ENCODE measurements around the gene CHD3. TPM values are rescaled to one million over a fixed set of nuclear protein-coding genes. Genes with fewer than 3 reads are reported as not detected.

CHD3 gene
- total RNA-seq, 4 donors from 2014 or later: 14.8 to 41.4 (median 31.3) TPM

DNA sequence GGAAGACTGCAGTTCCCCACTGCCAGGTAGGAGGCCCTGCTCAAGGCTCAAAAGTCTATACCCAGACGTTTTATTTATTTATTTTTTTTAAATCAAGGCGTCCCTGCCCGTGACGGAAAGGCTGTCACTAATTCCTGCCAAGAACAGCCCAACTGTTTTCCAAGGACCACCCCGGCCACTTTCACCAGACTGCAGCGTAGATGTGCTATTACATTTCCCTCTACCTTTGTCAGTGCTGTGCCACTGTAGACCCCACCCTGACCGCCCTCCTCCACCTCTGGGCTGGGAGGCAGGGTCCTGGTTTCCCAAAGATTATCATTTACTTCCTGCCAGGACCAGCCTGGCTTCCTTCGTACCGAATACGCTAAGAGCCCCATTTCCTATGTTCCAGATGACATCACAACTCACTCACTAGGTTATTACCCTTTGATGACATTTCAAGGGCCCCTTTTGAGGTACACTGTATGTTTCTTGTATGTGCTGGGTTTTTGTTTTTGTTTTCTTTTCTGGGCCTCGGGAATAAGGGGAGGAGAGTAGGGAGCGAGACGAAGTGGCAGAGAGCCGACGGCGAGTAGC, 33.8 kb downstream of the CHD3 start:
- TF ChIP-seq, protein P1, sequence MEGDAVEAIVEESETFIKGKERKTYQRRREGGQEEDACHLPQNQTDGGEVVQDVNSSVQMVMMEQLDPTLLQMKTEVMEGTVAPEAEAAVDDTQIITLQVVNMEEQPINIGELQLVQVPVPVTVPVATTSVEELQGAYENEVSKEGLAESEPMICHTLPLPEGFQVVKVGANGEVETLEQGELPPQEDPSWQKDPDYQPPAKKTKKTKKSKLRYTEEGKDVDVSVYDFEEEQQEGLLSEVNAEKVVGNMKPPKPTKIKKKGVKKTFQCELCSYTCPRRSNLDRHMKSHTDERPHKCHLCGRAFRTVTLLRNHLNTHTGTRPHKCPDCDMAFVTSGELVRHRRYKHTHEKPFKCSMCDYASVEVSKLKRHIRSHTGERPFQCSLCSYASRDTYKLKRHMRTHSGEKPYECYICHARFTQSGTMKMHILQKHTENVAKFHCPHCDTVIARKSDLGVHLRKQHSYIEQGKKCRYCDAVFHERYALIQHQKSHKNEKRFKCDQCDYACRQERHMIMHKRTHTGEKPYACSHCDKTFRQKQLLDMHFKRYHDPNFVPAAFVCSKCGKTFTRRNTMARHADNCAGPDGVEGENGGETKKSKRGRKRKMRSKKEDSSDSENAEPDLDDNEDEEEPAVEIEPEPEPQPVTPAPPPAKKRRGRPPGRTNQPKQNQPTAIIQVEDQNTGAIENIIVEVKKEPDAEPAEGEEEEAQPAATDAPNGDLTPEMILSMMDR (IDR thresholded peaks at IDR 0.05; ENCODE audit: low read depth): no peak

DNA sequence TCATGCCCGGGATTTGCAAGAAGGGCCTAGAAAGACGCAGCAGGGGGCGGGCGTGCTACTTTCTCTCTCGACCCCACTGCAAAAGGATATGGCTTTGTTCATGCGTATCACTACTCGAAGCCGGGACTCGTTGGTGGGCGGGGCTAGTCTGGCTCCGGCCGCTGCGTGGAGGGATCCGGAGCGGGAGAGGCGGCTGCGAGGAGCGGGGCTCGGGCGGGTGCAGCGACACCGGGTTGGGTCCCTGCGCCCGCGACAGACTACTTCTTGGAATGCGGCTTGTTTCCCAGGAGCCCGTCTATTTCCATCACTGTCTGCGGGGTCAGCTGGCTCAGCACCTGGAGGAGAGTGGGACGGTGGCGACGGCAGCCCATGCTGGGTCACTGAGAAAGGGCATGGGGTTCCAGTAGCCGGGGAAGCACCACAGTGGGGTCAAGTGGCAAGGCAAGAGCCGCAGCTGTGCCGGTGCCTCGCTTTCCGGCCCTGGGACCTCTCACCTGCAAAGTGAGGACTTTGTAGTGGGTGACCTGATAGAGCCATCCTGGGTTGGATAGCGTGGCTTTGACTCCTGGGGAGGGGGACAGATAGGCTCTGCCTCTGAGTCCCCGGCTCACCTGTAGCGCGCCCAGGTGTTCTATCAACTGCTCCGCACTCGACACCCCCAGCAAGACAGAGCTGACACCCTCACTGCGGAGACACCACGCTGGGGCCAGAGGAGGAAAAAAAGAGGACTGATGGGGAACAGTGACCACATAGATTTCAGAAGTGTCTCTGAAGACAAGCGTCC, 34.4 kb downstream of the CHD3 start:
- TF ChIP-seq, protein P1 (IDR thresholded peaks at IDR 0.05; ENCODE audit: low read depth): no peak

DNA sequence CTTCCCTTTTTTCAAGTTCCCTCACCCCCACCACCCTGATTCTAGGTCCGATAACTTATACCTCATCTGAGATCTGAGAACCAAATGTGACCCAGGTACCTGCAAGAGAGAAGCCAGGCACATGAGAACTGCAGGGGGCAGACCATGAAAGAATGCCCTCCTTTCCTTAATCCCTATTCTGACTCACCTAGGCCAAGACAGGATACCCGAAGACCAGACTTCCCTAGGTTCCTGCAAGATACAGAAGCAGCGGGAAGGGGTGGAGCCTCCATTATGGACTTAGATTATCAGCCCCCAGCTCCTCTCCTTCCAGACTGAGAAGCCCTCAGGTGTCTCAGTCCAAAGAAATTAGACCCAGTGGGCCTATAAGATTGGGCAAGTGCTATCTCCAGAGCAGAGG, 39.0 kb downstream of the CHD3 start:
- TF ChIP-seq, protein P1 (IDR thresholded peaks at IDR 0.05; ENCODE audit: low read depth): no peak

DNA sequence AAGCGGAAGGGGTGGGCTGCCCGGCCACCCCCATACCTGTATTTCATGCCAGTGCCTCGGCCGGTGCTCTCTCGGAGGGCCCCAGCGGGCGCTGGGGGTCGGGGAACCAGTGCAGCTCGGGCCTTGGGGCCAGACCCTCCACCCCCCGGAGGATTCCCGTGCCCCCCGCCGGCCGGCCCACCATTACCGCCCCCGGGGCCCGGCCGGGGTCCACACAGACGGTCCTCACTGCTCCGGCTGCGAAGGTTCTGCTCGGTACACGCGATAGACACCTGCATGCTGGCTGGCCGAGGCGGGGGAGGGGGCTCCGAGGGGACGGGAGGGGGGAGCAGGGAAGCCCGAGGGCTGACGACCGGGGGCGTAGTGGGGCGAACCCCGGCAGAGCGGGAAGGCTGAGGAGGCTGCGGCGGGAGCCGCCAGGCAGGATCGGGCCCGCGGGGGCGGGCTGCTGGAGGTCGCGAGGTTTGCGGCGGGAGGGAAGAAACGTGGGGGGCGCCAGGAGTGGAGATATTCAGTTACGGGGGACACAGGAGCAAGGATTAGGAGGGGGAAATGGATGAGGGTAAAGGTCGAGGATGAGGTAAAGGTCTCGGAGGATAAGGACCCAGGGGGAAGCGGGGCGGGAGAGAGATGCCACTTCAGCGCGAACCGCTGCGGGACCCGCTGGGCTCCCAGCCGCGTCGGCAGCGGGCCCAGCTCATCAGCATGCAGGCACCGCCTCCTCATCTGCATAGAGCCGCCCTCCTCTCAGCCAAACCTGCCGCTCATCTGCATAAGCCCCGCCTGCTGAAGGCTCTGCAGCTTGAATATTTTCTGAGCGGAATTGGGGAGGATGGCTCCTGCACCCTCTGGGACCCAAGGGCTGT, 40.8 kb downstream of the CHD3 start, which contains the start of gene KCNAB3:
KCNAB3 (minus strand) TSS at position 699 of the 866 bp plus-strand sequence; CDS start at position 278, 421 bp downstream.
- TF ChIP-seq, protein P1 (IDR thresholded peaks at IDR 0.05; ENCODE audit: low read depth): no peak

DNA sequence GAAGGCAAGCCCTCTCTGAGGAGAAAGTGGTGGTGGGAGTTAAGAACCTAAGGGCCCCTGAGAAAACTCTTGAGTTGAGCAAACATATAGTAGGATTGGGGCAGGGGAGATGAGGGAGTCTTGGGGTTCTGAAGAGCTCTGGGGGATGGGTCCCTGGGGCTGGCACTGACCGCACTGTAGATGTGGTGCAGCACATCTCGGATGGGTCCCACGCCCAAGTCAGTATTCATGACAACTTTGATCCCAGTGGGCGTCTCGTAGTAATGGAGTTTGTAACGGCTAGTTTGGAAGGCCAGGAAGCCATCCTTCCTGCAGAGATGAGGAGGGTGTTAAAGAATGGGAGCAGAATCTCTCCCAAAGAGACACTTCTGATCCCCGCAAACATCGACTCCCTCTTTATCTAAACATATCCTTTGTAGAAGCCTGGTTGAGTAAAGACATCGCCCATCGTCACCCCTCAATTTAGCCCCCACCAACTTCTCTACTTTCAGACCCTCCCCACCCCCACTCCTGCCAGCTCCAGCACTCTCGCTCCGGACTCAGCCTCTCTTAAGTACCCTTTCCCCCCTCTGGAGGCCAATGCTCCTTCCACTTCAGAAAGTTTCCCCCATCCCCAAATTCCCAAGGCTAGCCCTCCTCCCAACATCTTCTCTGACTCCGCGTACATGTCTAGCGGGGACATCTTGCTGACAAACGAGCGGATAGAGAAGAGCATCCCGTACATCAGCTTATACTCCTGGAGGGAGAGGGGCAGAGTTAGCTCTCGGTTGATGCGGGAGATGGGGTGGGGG, 42.4 kb downstream of the CHD3 start:
- TF ChIP-seq, protein P1 (IDR thresholded peaks at IDR 0.05; ENCODE audit: low read depth): no peak

DNA sequence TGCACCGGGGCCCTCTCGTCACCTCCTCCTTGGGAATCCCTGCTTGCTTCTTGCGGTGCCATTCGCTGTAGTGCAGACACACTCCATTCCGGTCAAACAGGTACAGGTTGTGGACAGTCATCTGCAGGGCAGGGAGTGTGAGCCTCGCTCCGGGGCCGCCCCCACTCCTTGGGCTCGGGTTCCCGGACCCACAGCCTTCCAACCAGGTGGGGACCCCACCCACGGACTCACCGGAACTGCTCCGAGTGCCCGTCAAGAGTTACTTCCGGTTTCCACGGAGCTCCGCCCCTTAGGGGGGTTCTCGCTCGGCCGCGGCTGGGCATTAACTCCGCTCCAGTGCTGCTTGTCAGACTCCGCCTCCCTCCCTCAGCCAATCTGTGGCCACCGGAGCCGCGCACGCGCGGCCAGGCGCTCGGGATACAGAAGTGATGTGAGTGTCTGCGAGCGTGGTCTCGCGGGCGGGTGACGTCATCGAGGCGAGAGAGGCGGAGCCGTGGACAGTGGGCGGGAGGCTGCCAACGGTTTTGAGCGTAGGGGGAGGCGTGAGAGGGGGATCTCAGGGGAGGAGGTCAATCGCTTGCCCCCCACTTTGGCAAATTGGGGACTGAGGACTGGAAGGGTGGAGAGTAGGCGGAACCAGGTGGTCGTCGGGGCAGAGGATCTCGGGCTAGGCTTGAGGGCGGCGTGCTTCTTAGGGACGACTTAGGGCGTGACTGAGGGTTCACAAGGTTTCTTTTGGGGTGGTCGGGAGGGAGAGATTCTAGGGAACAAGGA, 43.3 kb downstream of the CHD3 start, which contains the start of the genes CNTROB and TRAPPC1:
CNTROB (plus strand) TSS at position 498 of the 774 bp plus-strand sequence. CDS start 874 bp downstream, outside the sequence.
TRAPPC1 (minus strand) TSS at position 238 of the 774 bp plus-strand sequence; CDS start at position 121, 117 bp downstream.
- TF ChIP-seq, protein P1 (IDR thresholded peaks at IDR 0.05; ENCODE audit: low read depth): no peak

Data from subcutaneous adipose tissue (tissue), 4 donors.